ENCODE data around the gene KRR1.
"Not testable (repeated sequence)": the region's sequence is repeated elsewhere in the genome, so short reads cannot be mapped to it uniquely, and the experiment has no call there.

Gene KRR1

DNA sequence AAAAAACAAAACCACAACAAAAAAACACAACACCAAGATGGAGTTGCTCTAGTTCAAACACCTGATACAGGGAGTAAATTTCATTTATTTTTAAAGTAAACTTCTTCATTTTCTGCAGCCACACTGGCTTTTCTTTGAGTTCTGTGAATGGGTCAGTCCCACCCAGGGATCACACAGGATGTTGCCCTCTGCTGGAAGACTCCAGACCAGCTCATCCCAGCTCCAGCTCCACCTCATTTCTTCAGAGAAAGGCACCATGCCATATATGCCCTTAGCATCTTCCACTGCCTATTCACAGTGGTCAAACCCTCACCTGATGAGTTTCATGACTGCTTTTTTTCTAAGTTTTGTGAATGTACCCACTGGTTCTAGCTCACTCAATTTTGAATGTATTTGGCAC lies 22.9 kb downstream of the KRR1 start:
- TF ChIP-seq, protein P1, sequence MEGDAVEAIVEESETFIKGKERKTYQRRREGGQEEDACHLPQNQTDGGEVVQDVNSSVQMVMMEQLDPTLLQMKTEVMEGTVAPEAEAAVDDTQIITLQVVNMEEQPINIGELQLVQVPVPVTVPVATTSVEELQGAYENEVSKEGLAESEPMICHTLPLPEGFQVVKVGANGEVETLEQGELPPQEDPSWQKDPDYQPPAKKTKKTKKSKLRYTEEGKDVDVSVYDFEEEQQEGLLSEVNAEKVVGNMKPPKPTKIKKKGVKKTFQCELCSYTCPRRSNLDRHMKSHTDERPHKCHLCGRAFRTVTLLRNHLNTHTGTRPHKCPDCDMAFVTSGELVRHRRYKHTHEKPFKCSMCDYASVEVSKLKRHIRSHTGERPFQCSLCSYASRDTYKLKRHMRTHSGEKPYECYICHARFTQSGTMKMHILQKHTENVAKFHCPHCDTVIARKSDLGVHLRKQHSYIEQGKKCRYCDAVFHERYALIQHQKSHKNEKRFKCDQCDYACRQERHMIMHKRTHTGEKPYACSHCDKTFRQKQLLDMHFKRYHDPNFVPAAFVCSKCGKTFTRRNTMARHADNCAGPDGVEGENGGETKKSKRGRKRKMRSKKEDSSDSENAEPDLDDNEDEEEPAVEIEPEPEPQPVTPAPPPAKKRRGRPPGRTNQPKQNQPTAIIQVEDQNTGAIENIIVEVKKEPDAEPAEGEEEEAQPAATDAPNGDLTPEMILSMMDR (IDR thresholded peaks at IDR 0.05; ENCODE audit: control insufficient read depth, insufficient read depth, low read depth, low read length, missing control alignments): peak; percentile 62
- DNase-seq (ENCODE audit: low read depth): no peak
- H3K4me3 ChIP-seq (ENCODE audit: control insufficient read depth, low read depth, low read length): no peak overlapping the region

GRCh38 chr12:75487308-75487707 lies 24.1 kb downstream of the KRR1 start:
- DNase-seq (ENCODE audit: low read depth): no peak
- TF ChIP-seq, protein P1 (IDR thresholded peaks at IDR 0.05; ENCODE audit: control insufficient read depth, insufficient read depth, low read depth, low read length, missing control alignments): no peak

DNA sequence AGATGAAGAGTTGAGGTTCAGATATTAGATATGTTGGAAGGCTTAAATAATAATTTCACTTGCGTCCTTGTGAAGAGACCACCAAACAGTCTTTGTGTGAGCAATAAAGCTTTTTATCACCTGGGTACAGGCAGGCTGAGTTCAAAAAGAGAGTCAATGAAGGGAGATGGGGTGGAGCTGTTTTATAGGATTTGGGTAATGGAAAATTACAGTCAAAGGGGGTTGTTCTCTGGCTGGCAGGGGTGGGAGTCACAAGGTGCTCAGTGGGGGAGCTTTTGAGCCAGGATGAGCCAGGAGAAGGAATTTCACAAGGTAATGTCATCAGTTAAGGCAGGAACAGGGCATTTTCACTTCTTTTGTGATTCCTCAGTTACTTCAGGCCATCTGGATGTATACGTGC lies 27.0 kb downstream of the KRR1 start:
- H3K4me3 ChIP-seq (ENCODE audit: control insufficient read depth, low read depth, low read length); DNase-seq (ENCODE audit: low read depth): not testable (repeated sequence)

More at GRCh38 chr12:75487308-75487707, 24.1 kb downstream of the KRR1 start:
- H3K4me3 ChIP-seq (ENCODE audit: control insufficient read depth, low read depth, low read length): no peak overlapping the region

GRCh38 chr12:75483431-75483830 lies 28.0 kb downstream of the KRR1 start:
- TF ChIP-seq, protein P1 (IDR thresholded peaks at IDR 0.05; ENCODE audit: control insufficient read depth, insufficient read depth, low read depth, low read length, missing control alignments): no peak
- no peak overlapping the region for H3K4me3 ChIP-seq (ENCODE audit: control insufficient read depth, low read depth, low read length)
- DNase-seq (ENCODE audit: low read depth): no peak

DNA sequence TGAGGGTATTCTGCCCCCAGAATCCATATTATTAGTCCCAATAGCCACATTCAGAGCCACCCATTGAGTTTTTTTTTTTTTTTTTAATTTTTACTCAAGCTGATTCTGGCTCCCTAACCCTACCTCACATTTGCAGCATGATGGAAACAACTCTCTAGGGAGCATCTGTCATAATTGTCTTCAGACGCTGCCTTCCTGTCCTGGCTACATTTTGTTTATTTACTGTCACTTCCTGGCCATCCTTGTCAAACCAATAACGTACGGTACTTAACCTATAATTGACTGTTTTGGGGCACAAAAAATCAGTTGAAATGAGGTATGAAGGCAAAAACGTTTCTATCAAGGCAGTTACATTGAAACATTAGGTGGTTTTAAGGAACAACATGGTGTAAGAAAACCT lies 28.8 kb downstream of the KRR1 start:
- TF ChIP-seq, protein P1 (IDR thresholded peaks at IDR 0.05; ENCODE audit: control insufficient read depth, insufficient read depth, low read depth, low read length, missing control alignments): no peak
- H3K4me3 ChIP-seq (ENCODE audit: control insufficient read depth, low read depth, low read length): no peak overlapping the region; the same call in none of the 2 replicates
- DNase-seq (ENCODE audit: low read depth): no peak

DNA sequence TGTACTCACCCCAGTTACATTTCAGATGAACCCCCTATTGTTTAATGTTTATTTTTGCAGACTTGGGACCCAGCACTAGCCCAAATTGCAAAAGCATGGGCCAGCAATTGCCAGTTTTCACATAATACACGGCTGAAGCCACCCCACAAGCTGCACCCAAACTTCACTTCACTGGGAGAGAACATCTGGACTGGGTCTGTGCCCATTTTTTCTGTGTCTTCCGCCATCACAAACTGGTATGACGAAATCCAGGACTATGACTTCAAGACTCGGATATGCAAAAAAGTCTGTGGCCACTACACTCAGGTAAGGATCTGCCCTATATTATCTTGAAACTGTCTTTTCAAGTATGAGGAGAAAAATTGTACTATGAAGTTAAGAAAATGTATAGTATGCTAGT lies 29.6 kb downstream of the KRR1 start:
- no peak for DNase-seq (ENCODE audit: low read depth)
- peak overlapping the region; percentile 36 for H3K4me3 ChIP-seq (ENCODE audit: control insufficient read depth, low read depth, low read length)
- TF ChIP-seq, protein P1 (IDR thresholded peaks at IDR 0.05; ENCODE audit: control insufficient read depth, insufficient read depth, low read depth, low read length, missing control alignments): no peak

DNA sequence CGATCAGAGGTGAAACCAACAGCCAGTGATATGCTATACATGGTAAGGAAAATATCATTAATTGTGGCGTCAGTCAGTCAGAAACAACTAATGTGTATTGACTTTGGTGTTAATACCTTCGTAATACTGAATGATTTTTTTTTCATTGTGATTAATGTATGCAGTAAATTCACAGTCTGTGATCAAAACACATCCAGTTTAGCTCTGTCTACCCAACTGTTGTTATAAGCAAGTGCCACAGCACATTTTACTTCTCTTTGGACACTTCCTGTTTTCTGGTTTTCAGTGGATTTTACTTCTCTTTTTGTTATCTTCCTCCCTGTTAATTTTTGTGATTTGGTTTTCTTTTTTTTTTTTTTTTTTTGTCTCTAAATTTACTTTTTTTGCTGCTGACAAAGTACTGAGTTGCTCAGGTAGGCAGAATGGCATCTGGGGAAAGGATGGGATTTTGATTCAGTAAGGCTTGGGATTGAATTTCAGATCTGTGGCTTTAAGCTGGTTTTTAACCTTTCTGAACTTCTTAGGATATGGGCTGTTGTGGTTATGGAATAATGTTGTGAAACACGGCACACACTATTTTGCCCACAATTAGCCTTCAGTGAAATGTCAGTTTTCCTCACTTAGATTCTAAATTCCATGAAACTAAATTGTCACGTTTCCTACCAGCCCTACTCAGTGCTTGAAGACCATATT lies 30.2 kb downstream of the KRR1 start:
- no peak for DNase-seq (ENCODE audit: low read depth)
- TF ChIP-seq, protein P1 (IDR thresholded peaks at IDR 0.05; ENCODE audit: control insufficient read depth, insufficient read depth, low read depth, low read length, missing control alignments): no peak
- peak overlapping the region; percentile 36 for H3K4me3 ChIP-seq (ENCODE audit: control insufficient read depth, low read depth, low read length)
